H1 (cell line): ENCODE results near the gene WBP1. TPM values are rescaled to one million over a fixed set of nuclear protein-coding genes. Genes with fewer than 3 reads are reported as not detected.

Experiments
- ATF2 ChIP-seq: IDR thresholded peaks from 2 replicates; pipeline ENCODE4 v1.6.1; 2012; ENCODE audit warnings: low read length, inconsistent platforms
- EP300 ChIP-seq, 2 experiments: IDR thresholded peaks; 1 replicate in 1 of 2; 2 replicates in 1 of 2; pipeline ENCODE4 v1.6.1; 2011 to 2012; ENCODE audit warnings: low read depth in 2 of 2, low read length in 2 of 2, mild to moderate bottlenecking in 2 of 2, borderline replicate concordance in 1 of 2, inconsistent platforms in 1 of 2, moderate library complexity in 1 of 2
- KDM4A ChIP-seq: IDR thresholded peaks from one replicate; pipeline ENCODE4 v1.7.1; 2012; ENCODE audit warnings: low read depth, mild to moderate bottlenecking, moderate library complexity, low read length, inconsistent platforms; ENCODE audit not compliant: severe bottlenecking
- NRF1 ChIP-seq: IDR thresholded peaks from 2 replicates; pipeline ENCODE4 v1.6.1; 2011; ENCODE audit warnings: mild to moderate bottlenecking, low read depth, low read length, improper control_type of control experiment
- polyA plus RNA-seq, 7 experiments: library from polyadenylated mRNA; depleted of rRNA in 3 of 7; stranded (reverse) in 5 of 7; unstranded in 2 of 7; fragments of >200 nt in 5 of 7; fragments of 200-250 nt in 2 of 7; gene quantifications; 1 replicate in 5 of 7; 2 replicates in 1 of 7; 4 replicates in 1 of 7; pipeline versions ENCODE4 v1.2.1 to v1.2.3, GENCODE V29; 2011 to 2013; ENCODE audit warnings: missing spikeins in 2 of 7, mixed read lengths in 2 of 7
- total RNA-seq: library from RNA; stranded (reverse); fragmentation: NEBNext Ultra II Directional; extraction: Animal tissue kit (Norgen Biotek cat#: 25700); gene quantifications from 2 replicates; pipeline ENCODE4 v1.2.1, GENCODE V29; 2021

WBP1 gene
- total and polyA plus RNA-seq, 2 of the 8 experiments (the other 6 are each of a cell fraction or from before 2014, with no cell fraction given): 57.2 to 190 TPM

DNA sequence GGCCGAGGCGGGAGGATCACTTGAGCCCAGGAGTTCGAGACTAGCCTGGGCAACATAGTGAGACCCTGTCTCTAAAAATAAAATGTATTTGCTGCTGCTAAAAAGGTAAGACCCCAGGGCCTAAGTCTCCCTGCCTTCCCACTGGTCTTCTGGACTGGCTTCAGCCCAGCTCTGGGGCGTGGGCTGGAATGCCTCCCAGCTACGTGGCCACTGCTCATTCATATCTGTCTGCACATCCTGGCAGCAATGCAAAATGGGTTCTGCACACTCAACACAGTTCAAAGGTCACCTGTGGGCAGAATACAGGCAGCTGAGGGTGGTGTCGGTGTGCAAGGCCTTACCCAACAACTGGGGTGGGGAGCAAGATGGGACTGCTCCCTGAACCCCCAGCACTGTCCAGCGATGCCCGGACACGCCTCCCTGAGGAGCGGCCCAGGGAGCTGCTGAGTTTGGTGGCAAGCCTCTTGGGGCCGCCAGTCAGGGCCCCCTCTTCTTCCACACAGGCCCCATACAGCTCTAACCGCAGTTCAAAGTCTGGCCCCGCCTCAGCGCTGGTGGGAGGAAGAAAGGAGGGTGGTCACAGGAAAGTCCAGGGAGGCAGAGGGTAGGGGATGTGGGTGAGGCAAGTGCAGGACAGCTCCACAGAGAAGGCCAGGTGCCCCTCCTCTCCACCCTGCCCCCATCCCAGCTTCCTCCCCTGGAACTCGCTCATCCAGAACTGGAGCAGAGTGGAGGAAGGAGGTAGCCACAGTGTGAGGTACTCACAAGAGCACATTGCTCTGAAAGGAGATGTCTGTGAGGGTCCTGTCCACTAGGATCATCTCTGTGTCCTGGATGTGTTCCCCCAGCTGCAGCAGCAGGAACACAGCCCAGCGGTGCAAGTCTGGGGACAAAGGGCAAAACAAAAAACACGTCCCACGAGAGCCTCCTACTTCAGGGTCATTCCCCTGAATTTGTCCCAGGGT, 28.5 kb upstream of the WBP1 start (continued):
- TF ChIP-seq ATF2 (no peak), KDM4A (no peak), EP300 (IDR thresholded peaks at IDR 0.05; ENCODE audit: borderline replicate concordance in 1 of 2, low read depth in 2 of 2, low read length in 2 of 2) (no peak), NRF1 (no peak)
